ENCODE measurements around the gene ATF3.
A peak's percentile ranks its signal among the peaks of the same experiment; 100 is the strongest.

Gene ATF3, protein sequence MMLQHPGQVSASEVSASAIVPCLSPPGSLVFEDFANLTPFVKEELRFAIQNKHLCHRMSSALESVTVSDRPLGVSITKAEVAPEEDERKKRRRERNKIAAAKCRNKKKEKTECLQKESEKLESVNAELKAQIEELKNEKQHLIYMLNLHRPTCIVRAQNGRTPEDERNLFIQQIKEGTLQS

DNA sequence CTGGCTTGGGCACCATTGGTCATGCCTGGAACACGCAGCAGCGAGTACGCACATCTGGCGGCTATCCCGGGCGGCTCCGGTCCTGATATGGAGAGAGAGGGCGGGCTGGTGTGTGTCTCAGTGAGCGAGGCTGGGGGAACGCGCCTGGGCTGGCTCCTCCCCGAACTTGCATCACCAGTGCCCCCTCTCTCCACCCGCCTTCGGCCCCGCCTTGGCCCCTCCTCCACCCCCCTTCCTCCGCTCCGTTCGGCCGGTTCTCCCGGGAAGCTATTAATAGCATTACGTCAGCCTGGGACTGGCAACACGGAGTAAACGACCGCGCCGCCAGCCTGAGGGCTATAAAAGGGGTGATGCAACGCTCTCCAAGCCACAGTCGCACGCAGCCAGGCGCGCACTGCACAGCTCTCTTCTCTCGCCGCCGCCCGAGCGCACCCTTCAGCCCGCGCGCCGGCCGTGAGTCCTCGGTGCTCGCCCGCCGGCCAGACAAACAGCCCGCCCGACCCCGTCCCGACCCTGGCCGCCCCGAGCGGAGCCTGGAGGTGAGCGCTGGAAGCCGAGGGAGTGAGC is at the start of gene ATF3:
ATF3 (plus strand) TSS at position 370 of the 567 bp plus-strand sequence. CDS start 6,261 bp downstream, outside the sequence.
- DNase-seq: peak; percentile 97

DNA sequence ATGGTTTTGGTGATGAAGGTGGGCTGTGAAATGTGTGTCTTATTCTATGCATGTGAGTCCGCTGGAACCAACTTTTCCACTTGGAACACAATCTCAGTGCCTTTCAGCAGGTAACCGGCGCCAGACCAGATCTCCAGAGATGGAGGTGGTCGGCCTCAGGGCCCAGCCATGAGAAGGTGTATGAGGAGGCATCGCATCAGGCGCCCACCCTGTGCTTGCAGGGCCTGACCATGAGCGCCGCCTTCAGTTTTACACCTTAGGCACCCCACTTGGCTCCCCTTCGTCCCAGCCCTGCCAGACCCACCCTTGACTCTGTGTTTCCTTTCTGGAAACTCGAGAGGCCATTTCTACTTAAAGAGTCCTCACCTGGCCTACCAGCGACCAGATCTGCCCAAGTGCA is 48.6 kb upstream of the ATF3 start:
- no peak for DNase-seq

DNA sequence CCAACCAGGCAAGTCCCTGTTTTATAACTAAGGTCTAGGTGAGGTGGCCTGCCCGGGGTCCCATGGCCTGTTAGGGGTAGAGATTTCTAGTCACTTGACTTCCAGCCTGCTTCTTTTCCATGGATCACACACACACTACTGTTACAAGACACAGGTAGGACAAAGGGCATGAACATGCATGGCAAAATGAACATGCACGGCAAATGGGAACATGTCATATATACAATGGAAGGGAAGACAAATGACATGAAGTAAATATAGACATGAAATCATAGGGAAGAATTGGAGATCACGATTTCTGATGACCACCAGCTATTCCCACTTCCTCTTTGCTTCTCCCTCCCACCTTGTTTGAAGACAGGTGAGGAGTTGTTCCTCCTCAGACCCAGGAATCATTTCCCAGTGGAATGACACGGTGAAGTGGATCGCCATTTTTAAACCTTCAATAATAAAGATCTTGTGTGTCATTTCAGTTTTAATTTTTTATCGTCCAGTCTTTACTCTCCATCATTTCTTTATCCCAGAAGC is 47.6 kb upstream of the ATF3 start:
- DNase-seq: no peak

DNA sequence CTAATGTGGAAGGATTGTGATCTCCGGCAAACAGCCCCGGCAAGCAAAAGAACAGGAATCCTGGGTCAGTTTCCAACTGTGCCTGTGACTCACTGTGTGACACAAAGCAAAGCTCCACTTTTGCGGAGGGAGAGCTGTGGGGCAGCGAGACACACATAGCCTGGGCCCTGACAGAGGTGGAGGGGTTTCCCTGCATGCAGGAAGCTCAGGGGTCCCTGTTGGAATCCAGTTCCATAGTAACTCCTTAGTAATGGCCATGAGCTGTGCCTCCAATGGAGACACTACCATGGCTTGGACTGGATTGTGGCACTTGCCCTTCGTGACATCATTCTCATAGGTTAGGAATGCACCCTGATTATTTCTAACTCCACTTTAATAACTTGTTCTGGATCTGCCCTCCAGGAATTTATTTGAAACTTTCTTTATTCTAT is 47.0 kb upstream of the ATF3 start:
- DNase-seq: no peak

DNA sequence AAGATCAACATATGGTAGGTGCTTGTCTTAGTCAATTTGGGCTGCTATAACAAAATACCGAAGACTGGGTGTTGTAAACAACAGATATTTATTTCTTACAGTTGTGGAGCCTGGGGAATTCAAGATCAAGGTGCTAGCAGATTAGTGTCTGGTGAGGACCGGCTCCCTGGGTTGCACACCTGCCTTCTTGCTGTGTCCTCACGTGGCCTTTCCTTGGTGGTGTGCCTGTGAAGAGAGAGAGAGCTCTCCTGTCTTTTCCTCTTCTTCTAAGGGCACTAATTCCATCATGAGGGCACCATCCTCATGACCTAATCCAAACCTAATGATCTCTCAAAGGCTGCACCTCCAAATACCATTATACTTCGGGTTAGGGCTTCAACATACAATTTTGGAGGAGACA is 45.8 kb upstream of the ATF3 start:
- DNase-seq: no peak

DNA sequence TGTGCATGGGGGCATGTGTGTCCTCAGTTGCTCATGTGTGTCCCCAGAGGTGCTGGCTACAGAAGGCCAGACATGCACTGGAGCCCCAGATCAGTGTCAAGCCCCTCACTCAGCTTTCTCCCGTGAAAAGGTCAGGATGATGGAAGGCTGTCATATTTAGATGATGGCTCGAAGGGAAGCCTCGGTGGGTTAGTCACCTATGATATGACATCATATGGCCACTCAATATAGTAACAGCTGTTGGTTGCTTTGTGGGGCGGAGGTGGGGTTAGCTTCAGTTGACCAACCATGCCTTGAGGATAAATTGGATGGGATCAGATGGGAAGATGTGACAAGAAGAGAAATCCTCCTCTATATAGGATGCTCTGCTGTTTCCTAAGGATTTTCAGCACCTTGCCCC is 43.5 kb upstream of the ATF3 start:
- DNase-seq: no peak

DNA sequence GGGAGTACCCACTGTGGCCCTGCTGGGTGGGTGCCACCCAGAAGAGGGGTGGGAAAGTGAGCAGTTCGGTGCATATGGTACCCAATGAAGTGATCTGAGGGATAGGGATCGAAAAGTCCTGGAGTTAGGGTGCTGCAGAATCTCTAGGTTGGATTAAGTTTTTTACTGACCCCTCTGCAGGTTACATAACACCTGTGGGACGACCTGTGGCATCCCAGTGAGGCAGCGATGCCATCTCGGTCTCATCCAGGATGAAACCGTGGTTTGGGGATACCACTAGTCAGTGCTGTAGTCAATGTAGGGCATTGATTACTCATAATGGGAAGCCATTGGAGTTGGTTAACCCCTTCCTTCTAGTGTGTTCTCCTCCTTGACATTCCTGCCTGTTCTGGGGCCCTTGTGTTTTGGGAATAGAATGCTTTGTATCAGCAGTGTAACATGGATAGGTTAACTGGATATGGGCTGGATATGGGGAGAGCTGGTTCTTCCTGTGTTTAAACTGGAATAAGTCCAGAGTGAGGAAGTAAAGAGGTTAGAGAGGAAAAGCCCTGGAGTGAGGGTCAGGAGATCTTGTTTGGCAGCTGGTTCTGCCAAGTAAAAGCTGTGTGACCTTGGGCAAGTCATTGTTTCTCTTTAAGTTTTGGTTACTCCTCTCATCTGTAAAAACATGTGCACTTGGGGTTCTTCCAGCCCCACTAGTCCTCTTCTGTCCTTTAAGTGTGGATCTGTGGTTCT is 42.8 kb upstream of the ATF3 start:
- DNase-seq: no peak

DNA sequence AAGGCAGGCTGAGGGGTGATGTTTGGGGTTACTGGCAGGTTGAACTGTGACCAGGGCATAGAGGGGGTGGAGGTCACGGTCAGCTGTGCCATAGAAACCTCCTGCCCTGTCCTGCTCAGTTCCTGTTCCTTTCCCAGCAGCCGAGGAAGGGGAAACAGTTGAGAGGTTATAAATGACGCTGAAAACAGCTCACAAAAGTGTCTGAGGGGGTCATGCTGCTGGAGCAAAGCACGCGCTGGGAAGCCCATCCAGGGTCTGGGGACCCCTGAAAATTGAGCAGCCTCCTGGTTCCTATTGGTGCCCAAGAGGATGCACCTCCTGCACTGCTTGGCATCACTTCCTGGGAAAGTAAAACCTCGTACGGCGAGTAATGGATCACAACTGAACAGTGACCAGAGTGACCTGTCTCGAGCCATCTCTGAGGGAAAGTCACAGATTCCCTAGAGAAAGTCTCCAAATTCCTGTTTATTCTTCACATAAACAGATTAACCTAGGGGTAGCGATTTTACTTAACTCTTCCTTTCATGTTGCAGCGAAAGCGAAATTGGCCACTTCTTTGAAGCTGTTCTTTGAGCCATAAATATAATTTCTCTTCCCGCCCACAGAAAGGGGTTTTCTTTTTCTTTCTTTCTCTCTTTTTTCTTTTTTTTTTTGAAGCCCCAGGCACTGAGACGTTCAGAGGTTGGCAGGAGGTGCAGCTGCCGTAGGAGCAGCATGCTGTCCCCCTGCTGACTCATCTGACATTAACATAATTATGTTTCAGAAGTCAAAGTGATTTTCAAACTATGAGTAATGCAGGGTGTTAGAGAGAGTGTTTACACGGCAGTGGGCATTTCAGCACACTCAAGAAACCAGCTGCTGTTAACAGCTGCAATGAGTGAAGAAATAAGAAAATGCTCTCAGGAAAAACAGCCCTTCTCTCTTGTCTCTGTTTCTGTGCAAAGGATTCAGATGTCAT is 41.8 kb upstream of the ATF3 start:
- peak; percentile 56 to 67 for DNase-seq

DNA sequence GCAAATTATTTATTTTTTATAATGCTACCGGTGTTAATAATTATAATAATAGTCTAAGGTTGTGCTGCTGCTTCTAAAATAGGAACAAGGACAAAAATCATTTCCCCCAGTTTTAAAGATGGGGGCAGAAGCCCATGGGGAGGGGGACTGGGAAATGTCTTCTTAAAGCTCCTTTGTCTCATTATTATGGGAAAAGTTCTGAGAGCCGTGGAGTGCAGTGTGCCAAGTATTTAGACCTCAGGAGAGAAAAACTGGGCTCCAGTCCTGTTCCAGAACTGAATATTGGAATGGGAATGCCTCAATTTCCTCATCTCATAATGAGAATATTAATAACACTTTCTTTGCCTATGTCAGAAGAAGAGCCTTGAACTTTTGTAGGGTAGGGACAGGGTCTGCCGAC is 40.9 kb upstream of the ATF3 start:
- DNase-seq: no peak

DNA sequence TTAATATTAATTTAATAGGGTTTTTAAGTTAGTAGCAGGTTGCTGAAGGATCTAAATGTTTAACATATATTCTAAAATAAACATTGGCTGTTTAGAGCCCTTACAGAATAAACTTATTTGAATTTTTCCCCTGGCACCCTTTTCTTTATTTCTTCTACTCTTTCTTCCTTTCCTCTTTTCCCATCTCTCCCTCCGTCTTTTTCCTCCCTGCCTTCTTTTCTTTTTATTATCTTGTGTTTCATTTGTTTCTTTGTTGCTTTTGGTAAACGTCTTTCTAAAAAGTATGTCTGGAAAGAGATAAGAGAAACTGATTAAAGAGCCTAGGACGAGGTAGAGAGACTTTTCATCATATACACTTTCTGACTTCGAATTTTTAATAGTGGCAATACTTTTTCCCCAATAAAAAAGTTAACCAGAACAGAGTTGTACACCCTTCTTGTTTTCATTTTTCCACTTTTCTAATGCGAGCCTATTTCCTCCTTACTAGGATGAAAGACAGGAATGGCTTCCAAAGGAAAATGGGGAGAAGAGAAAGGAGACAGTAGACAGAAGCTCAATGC is 39.5 kb upstream of the ATF3 start:
- DNase-seq: no peak

DNA sequence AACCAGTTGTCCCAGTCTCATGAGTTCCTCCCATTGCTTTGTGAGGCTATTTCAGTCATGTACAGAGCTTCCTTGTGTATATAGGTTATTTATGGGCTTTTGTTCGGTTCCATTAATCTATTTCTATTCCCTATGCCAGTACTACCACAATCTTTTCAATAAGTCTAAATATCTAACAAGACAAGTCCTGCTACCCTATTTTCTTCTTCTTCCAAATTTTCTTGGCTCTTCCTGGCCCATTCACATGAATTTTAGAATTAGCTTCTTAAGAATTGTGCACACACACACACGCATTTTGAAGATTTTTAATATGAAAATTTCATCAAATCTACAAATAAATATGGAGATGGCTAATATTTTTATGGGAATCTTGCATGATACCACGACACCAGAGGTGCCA is 33.8 kb upstream of the ATF3 start:
- no peak for DNase-seq

DNA sequence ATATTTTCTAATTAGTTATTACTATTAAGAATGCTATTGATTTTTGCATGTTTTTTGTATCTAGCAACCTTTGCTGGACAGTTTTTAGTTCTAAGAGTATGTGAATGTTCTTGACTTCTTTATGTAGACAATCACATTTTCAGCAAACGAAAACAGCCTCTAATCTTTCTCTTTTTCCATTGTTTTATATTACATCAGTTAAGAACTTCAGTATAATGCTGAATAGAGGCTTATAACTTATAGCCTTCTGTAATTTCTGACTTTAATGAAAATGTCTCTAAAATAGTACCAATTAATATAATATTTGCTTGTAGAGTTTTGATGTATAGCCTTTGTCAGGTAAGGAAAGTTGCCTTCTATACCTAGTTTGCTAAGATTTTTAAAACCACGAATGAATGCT is 33.2 kb upstream of the ATF3 start:
- no peak for DNase-seq

DNA sequence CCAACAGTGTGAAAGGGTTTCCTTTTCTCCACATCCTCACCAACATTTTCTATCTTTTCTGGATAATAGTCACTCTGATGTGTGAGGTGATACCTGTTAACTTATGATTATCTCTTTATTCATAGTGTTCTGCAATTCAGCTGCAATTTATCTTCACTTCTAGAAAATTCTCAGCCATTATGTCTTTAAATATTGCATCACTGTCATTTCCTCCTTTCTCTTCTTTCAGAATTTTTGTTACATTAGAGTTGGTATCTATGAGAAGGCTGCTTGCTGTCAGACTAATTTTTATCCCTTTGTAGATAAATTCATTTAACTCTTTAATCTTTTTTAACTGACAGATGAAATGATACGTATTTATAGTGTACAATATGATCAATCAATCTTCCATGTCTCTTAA is 30.5 kb upstream of the ATF3 start:
- DNase-seq: no peak

DNA sequence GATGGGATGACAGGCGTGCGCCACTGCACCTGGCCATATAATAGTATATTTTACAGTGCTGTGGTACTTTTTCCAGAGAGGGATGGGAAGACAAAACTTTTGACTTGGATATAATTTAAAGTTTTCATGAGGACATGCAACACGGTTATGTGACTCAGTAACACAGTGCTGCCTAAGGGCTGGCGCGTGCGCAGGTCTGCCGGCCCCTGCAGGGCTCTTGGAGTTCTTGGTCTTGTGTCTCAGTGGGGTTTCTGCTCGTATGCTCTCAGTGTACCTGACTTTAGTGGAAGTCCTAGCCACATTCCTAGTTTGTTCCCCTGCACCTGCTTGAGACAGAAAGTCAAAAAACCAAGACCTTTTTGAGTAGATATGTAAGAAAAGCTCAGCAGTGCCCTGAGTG is 27.5 kb upstream of the ATF3 start:
- DNase-seq: no peak

DNA sequence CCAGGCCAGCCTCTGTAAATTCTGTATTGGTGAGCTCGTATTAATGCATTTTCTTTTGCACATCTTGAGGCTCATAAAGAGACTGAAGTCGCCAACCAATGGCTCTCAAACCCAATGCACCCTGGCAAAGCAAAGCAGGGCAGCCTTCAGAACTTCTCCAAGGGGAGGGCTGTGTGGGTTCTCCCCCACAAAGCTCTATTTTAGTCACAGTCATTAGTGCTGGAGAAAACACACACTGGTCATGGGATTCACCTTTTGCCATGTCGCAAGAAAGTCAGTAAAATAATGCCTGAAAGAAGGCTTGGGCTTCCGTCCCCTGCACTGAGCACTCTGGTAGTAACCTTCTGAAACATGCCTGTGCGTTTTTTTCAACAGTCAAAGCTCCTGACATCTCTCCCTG is 26.3 kb upstream of the ATF3 start:
- no peak for DNase-seq

DNA sequence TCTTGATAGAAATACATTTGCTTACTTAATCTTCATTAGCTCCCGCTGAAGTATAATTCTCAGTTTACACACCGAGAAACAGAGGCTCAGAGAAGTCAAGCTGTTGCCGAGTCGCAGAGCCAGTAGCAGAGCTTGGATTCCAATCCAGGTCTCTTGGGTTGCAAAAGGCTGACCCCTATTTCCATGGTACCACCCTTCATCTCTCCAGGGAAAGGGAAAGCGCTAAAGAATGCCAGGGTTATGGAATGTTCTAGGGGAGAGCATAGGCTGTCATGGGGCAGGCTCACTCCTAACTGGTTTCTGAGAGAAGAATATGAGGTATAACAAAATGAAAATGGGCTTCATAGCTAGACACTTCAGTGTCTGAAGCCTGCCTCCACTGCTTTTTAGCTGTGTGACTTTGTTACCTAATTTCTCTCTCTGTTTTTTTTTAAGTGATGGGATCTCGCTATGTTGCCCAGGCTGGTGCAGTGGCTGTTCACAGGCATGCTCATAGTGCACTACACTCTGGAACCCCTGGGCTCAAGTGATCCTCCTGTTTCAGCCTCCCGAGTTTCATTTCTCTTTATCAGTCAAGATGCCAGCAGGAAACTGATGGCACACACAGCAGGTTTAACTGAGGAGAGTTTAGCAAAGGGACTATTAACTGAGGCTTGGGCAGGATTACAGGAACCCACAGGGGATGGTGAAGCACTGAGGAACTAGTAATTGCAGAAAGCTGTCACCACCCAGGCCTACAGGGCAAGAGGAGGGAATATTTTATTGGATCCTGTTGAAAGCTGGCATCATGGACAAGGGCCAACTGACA is 25.5 kb upstream of the ATF3 start:
- no peak for DNase-seq

DNA sequence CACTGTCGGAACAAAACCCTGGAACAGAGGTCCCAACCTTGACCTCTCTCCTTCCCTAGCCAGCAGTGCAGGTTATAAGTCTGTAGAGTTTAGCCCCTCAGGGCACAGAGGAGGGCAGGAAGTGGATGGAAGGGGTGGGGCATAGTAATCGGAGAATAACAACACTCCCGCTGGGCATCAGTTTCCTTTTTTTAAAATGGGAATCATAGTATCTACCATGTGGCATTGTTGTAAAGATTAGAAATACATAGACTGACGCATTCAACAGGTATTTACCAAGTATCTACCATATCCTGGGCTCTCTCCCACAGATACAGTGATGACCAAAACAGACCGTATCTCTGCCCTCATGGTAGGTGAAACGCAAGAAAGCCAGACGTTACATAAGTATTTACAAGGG is 24.9 kb upstream of the ATF3 start:
- no peak for DNase-seq

DNA sequence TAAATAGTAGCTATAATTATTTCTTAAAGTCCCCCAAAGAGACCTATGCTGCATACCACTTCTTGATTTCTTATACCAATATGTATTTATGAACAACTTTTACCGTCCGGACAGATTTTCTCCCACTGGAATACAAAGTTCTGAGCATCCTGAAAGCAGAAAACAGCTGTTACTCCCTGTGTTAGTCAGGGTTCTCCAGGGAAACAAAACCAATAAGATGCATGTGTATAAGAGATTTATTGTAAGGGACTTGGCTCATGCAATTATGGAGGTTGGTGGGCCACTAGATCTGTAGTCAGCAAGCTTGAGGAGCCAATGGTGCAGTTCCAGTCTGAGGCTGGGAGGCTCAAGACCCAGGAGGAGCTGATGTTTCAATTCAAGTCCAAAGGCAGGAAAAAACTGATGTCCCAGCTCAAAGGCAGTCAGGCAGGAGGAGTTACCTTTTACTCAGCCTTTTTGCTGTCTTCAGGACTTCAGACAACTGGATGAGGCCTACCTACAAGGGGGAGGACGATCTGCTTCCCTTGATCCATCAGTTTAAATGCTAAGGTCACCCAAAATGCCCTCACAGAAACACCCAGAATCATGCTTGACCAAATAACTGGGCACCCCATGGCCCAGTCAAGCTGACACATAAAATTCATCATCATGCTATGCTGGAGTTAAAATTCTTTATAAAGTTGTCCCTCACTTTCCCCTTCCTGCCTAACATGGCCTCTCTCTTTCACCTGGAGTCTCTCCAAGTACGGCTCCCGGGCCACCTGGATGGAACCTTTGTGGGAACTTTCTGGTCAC is 24.3 kb upstream of the ATF3 start:
- no peak for DNase-seq

DNA sequence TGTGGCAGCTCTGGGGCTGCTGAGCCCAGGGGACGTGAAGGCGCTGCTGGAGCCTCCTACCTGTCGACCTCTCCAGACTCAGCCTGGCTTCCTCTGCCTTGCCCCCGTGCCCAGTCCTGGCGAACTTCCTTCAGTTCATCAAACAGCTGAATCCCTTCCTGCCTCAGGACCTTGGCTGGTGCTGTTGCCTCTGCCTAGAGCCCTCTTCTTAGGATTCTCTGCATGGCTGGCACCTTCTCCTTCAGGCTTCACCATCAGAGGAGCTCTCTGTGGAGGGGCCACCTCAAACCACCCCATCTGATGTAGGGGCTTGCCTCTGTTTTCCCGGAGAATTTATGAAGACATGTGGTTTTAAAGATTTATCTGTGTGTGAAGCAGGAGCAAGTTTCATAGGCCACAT is 23.4 kb upstream of the ATF3 start:
- DNase-seq: no peak

DNA sequence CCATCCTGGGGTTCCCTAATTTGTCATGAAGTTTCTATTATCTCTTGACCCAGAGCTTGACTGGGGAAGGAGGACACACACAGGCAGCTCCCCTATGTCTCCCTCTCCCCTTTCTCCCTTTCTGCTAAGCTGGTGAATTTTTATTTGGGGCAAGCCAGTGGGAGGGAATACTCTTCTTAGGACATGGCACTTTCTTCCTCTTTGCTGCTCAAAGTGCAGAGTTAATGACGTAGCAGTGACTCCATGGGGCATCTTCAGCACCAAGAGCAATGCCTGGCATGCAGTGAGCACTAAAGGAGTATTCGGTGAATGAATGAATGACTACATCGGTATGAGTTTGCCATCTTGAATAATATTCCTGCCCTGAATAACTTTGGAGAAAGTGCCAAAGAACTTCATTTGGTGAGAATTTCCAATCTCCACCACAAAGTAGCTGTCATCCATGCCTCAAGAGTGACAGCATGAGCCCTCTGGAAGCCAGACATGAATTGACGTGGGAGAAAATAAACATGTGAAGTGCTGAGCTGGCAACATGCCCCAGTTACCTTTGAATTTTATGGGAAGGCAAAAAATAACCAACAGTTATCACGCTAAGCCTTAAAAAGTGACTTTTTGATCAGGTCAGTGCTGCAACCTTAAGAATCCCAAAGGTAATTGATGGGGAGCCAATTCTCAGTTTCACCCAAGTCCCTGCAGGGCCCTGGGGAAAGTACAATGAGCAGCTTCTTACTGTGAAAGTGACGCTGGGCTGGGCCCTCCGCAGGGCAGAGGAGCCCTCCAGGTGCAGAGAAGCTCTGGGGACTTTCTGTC is 22.1 kb upstream of the ATF3 start:
- no peak for DNase-seq
